Right lobe of liver (tissue), 4 donors: ENCODE measurements around the gene WFDC2.

Experiments used
- CTCF ChIP-seq, 4 donors: fragments of 200-600 bp in 3 of 4; fragments of 450-650 bp in 1 of 4; IDR thresholded peaks; one replicate each; pipeline versions ENCODE4 v1.5.1 to v1.8.0; 2016 to 2022; ENCODE audit warnings: antibody characterized with exemption in 4 of 4, mild to moderate bottlenecking in 2 of 4
- POLR2A ChIP-seq: fragments of 450-650 bp; IDR thresholded peaks from one replicate; pipeline ENCODE4 v1.6.1; 2017; ENCODE audit warnings: antibody characterized with exemption, mild to moderate bottlenecking
- donor health status: DM: no; HTN: no; CAD: no.
- donor health status: DM: no; HTN: no; CAD: no.
- donor health status: DM: no; HTN: yes; CAD: no.

DNA sequence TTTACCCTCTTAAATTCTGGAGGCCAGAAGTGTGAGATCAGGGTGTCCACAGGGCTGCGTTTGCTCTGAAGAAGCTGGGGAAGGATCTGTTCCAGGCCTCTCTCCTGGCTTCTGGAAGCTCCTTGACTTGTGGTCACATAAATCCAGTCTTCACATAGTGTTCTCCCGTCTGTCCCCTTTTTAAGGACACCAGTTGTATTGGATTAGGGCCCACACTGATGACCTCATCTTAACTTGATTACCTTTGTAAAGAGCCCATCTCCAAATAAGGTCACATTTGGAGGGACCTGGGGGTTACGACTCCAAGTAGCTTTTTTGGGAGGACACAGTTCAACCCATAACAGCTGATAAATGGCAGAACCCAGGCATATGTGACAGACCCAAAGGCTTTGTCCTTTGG lies 20.0 kb upstream of the WFDC2 start:
- TF ChIP-seq CTCF (IDR thresholded peaks at IDR 0.05) = no peak
- no peak for TF ChIP-seq POLR2A
